GM23338 (cell line): ENCODE results near the gene SNAPC1. TPM values are rescaled to one million over a fixed set of nuclear protein-coding genes. Genes with fewer than 3 reads are reported as not detected.
A peak's percentile ranks its signal among the peaks of the same experiment; 100 is the strongest.

Experiments used
- ATAC-seq: fragments of 200-7000 bp; cut with Tn5 transposase; 3 replicates; pipeline ENCODE4 v1.9.1; 2020
- DNase-seq: peaks from one replicate; pipeline ENCODE4 v3.0.0-alpha.2; 2015; ENCODE audit warnings: low spot score
- H2AFZ ChIP-seq: fragments of 200-600 bp; sonication (generic); 2 replicates; pipeline ENCODE4 v1.8.0; 2016; ENCODE audit warnings: antibody characterized with exemption, mild to moderate bottlenecking, moderate library complexity
- H3F3A ChIP-seq: fragments of 200-600 bp; sonication (generic); replicated peaks from 2 replicates; pipeline ENCODE4 v1.8.0; 2017; ENCODE audit warnings: antibody characterized with exemption, mixed run types, low read depth
- H3K27ac ChIP-seq: fragments of 200-600 bp; sonication (generic); 2 replicates; pipeline ENCODE4 v1.6.1; 2016; ENCODE audit warnings: low read depth
- H3K27me3 ChIP-seq: fragments of 200-600 bp; sonication (generic); 2 replicates; pipeline ENCODE4 v1.8.0; 2016; ENCODE audit warnings: mild to moderate bottlenecking, mixed run types, moderate library complexity; ENCODE audit not compliant: insufficient read depth
- H3K36me3 ChIP-seq: fragments of 200-600 bp; sonication (generic); 2 replicates; pipeline ENCODE4 v1.8.0; 2016; ENCODE audit warnings: mild to moderate bottlenecking; ENCODE audit not compliant: insufficient read depth
- H3K4me1 ChIP-seq: fragments of 200-600 bp; sonication (generic); 2 replicates; pipeline ENCODE4 v1.8.0; 2016; ENCODE audit warnings: mild to moderate bottlenecking, moderate library complexity; ENCODE audit not compliant: insufficient read depth
- H3K4me2 ChIP-seq: fragments of 200-600 bp; sonication (generic); 2 replicates; pipeline ENCODE4 v1.7.1; 2017; ENCODE audit warnings: mixed run types
- H3K4me3 ChIP-seq: fragments of 200-600 bp; sonication (generic); 2 replicates; pipeline ENCODE4 v1.6.1; 2016; ENCODE audit warnings: mixed run types
- H3K79me2 ChIP-seq: fragments of 200-600 bp; sonication (generic); replicated peaks from 2 replicates; pipeline ENCODE4 v1.8.0; 2017; ENCODE audit warnings: mild to moderate bottlenecking; ENCODE audit not compliant: insufficient read depth
- H3K9me2 ChIP-seq: fragments of 200-600 bp; sonication (generic); 2 replicates; pipeline ENCODE4 v1.8.0; 2017; ENCODE audit not compliant: insufficient read depth
- H4K20me1 ChIP-seq: fragments of 200-600 bp; sonication (generic); replicated peaks from 2 replicates; pipeline ENCODE4 v1.8.0; 2017; ENCODE audit warnings: mild to moderate bottlenecking; ENCODE audit not compliant: insufficient read depth
- H3K27ac Mint-ChIP-seq: 2 replicates; pipeline ENCODE4 v1.8.0; 2020; ENCODE audit warnings: inconsistent platforms, mild to moderate bottlenecking, moderate library complexity, mixed read lengths
- H3K27me3 Mint-ChIP-seq: 3 replicates; pipeline ENCODE4 v1.8.0; 2022; ENCODE audit warnings: low read depth, mild to moderate bottlenecking, moderate library complexity, mixed read lengths, inconsistent platforms; ENCODE audit not compliant: insufficient read depth, poor library complexity
- H3K36me3 Mint-ChIP-seq: 3 replicates; pipeline ENCODE4 v1.8.0; 2021; ENCODE audit warnings: low read depth, mild to moderate bottlenecking, inconsistent platforms, moderate library complexity, mixed read lengths
- H3K4me1 Mint-ChIP-seq: 3 replicates; pipeline ENCODE4 v1.8.0; 2020; ENCODE audit warnings: mild to moderate bottlenecking, inconsistent platforms, mixed read lengths
- H3K4me3 Mint-ChIP-seq: 3 replicates; pipeline ENCODE4 v1.8.0; 2021; ENCODE audit warnings: moderate library complexity, mild to moderate bottlenecking, inconsistent platforms, mixed read lengths
- H3K9me3 Mint-ChIP-seq: 3 replicates; pipeline ENCODE4 v1.8.0; 2020; ENCODE audit warnings: moderate library complexity, mild to moderate bottlenecking, inconsistent platforms, mixed read lengths
- EZH2phosphoT487 ChIP-seq: fragments of 200-600 bp; sonication (generic); IDR thresholded peaks from one replicate; pipeline ENCODE4 v1.8.1; 2018; ENCODE audit warnings: antibody characterized with exemption; ENCODE audit not compliant: unreplicated experiment
- STAT1 ChIP-seq: IDR thresholded peaks from one replicate; pipeline ENCODE4 v1.6.1; 2016; ENCODE audit warnings: antibody characterized with exemption; ENCODE audit not compliant: unreplicated experiment
- ZNF331 ChIP-seq: fragments of 250-450 bp; sonication (Bioruptor Pico); IDR thresholded peaks from 2 replicates; pipeline ENCODE4 v1.5.0; 2020; ENCODE audit warnings: low read depth, mild to moderate bottlenecking, moderate library complexity
- ZNF462 ChIP-seq: fragments of 250-450 bp; sonication (Bioruptor Pico); IDR thresholded peaks from 2 replicates; pipeline ENCODE4 v1.5.0; 2020; ENCODE audit warnings: mild to moderate bottlenecking, moderate library complexity
- polyA plus RNA-seq: library from polyadenylated mRNA; unstranded; fragments of >200 nt; fragmentation: Nextera tagmentation; extraction: Ambion mirVana; gene quantifications from 2 replicates; pipeline ENCODE4 v1.2.1, GENCODE V29; 2016
- total RNA-seq: library from RNA; depleted of rRNA; stranded (reverse); fragments of >200 nt; shearing (Covaris generic); gene quantifications from 2 replicates; pipeline ENCODE4 v1.2.3, GENCODE V29; 2014
- TF ChIP-seq, protein P1 (sequence below): IDR thresholded peaks from 2 replicates; pipeline ENCODE4 v1.6.1; 2016; ENCODE audit warnings: antibody characterized with exemption

SNAPC1 gene
- total and polyA plus RNA-seq, 2 experiments from 2014 or later, result 14.8 to 33.4 TPM

GRCh38 chr14:61761557-61761956 is 663 bp upstream of the SNAPC1 start (continued):
- no peak for TF ChIP-seq ZNF462 (CRISPR knock-in tag)
- TF ChIP-seq, protein P1, sequence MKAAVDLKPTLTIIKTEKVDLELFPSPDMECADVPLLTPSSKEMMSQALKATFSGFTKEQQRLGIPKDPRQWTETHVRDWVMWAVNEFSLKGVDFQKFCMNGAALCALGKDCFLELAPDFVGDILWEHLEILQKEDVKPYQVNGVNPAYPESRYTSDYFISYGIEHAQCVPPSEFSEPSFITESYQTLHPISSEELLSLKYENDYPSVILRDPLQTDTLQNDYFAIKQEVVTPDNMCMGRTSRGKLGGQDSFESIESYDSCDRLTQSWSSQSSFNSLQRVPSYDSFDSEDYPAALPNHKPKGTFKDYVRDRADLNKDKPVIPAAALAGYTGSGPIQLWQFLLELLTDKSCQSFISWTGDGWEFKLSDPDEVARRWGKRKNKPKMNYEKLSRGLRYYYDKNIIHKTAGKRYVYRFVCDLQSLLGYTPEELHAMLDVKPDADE, result no peak

DNA sequence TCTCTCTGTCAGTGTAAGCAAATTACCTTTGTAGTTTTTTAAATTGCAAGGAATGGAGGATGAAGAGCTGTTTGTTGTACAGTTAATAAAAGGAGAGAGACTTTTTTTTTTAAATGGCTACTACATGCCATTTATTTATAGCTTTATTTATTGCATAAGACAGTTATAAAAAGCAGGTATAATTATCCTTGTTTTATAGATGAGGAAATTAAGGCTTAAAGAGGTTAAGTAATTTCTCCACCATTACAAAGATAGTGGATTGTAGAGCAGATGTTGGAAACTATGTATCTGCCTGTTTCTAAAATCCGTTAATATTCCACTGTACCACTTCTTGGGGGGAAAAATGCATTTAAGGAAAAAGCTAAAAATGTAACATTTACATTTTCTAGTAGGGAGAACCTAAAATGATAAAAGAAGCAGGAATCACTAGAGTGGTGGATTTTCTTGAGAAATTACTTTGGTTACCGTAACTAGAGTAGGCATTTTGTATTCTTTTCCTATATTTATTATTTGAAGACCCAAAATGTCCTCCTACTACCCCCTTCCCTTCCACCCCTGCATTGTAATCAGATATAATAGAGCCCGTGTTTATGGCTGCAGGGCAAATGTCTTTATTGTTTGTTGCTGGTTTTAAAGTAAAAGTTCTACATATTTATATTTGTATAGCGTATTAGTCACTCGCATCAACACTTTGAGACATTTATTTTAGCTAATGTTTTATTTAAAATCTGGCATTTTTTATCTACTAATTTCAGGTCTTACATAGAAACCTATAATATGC is 2.3 kb downstream of the SNAPC1 start:
- Mint-ChIP-seq H3K4me1 (peaks cover 31% of the 10 kb centered on the region), H3K27me3 (peaks cover 11% of the 10 kb centered on the region), H3K36me3 (peaks cover 23% of the 10 kb centered on the region), H3K27ac (no peak overlapping the region; the same call in 1 of the 2 replicates), H3K9me3 (no peaks in the 10 kb centered on the region), H3K4me3 (peak overlapping the region; percentile 99)
- H3F3A ChIP-seq, result no peaks in the 10 kb centered on the region
- no peak overlapping the region for H2AFZ ChIP-seq
- peaks cover 10% of the 10 kb centered on the region; the same call in 1 of the 2 replicates for H3K36me3 ChIP-seq
- peaks cover 63% of the 10 kb centered on the region for H3K79me2 ChIP-seq
- H3K27ac ChIP-seq, result no peak overlapping the region
- no peaks in the 10 kb centered on the region for H3K27me3 ChIP-seq
- H3K9me2 ChIP-seq, result no peaks in the 10 kb centered on the region
- H3K4me3 ChIP-seq, result peak overlapping the region; percentile 79
- H3K4me2 ChIP-seq, result peak overlapping the region; percentile 85
- no peaks in the 10 kb centered on the region; the same call in 1 of the 2 replicates for H4K20me1 ChIP-seq
- H3K4me1 ChIP-seq, result peaks cover 25% of the 10 kb centered on the region
- no peak for DNase-seq
- ATAC-seq, result no peak
- TF ChIP-seq STAT1 (no peak), ZNF331 (CRISPR knock-in tag) (no peak), EZH2phosphoT487 (no peak), ZNF462 (CRISPR knock-in tag) (no peak)
- TF ChIP-seq, protein P1, result no peak
